GM10266 (cell line): ENCODE results near the gene GSDMA.

Experiments
- DNase-seq: peaks from one replicate; pipeline ENCODE4 v3.0.0; 2012; ENCODE audit errors: extremely low spot score
- TF ChIP-seq, protein P1 (sequence below): IDR thresholded peaks from 2 replicates; pipeline ENCODE4 v1.5.1; 2012; ENCODE audit warnings: mild to moderate bottlenecking, low read depth; ENCODE audit not compliant: control insufficient read depth, insufficient read depth; ENCODE audit errors: missing control alignments

GSDMA gene

DNA sequence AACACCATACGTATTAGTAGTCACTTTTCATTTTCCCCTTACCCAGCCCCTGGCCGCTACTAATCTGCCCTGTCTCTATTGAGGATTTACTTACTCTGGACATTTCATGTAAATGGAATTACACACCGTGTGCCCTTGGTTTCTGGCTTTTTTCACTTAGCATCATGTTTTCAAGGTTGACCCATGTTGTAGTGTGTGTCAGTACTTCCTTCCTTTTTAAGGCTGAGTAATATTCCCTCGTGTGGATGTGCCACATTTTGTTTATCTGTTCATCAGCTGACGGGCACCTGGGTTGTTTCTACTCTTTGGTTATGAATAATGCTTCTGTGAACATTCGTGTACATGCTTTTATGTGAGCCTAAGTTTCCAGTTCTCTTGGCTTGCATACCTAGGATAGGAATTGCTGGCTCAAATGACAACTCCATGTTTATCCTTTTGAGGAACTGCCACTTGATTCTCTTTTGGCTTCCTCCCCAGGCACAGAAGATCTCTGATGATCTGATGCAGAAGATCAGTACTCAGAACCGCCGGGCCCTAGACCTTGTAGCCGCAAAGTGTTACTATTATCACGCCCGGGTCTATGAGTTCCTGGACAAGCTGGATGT lies 25.5 kb downstream of the GSDMA start:
- DNase-seq: no peak
- TF ChIP-seq, protein P1, sequence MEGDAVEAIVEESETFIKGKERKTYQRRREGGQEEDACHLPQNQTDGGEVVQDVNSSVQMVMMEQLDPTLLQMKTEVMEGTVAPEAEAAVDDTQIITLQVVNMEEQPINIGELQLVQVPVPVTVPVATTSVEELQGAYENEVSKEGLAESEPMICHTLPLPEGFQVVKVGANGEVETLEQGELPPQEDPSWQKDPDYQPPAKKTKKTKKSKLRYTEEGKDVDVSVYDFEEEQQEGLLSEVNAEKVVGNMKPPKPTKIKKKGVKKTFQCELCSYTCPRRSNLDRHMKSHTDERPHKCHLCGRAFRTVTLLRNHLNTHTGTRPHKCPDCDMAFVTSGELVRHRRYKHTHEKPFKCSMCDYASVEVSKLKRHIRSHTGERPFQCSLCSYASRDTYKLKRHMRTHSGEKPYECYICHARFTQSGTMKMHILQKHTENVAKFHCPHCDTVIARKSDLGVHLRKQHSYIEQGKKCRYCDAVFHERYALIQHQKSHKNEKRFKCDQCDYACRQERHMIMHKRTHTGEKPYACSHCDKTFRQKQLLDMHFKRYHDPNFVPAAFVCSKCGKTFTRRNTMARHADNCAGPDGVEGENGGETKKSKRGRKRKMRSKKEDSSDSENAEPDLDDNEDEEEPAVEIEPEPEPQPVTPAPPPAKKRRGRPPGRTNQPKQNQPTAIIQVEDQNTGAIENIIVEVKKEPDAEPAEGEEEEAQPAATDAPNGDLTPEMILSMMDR: no peak

DNA sequence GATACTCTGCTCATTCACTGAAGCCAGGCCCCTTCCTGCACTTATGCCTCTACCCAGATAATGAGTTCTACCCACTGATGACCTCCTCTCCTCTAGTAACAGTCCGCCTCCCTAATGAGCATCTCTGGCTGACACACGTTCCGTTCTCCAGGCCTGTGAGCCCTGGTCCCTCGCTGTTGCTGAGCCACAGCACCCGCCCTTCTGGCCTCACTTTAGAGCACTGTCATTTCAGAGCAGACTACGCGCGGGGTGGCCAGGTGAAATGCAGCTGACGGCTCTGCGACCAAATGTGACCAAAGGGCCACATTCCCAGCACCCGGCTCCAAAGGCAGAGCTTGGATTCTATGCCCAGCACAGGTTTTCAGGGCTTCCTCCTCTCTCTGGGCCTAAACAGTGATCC lies 31.6 kb downstream of the GSDMA start:
- TF ChIP-seq, protein P1: no peak
- DNase-seq: no peak

DNA sequence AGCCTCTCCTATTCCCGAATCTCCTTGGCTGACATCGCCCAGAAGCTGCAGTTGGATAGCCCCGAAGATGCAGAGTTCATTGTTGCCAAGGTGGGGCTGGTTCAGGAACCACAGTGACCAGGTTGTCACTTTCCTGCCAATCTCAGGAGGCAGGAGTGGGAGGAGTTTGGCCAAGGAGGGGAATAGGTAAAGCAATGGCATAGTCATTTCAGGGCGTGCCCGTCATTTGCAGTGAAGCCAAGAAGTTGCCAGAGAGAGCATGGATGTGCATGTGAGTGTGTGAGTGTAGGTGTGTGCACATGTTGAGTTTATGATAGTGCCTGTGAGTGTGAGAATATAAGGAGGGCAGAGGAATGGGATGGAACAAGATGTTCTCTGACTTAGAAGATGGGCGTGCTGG lies 32.6 kb downstream of the GSDMA start:
- TF ChIP-seq, protein P1: no peak
- no peak for DNase-seq

DNA sequence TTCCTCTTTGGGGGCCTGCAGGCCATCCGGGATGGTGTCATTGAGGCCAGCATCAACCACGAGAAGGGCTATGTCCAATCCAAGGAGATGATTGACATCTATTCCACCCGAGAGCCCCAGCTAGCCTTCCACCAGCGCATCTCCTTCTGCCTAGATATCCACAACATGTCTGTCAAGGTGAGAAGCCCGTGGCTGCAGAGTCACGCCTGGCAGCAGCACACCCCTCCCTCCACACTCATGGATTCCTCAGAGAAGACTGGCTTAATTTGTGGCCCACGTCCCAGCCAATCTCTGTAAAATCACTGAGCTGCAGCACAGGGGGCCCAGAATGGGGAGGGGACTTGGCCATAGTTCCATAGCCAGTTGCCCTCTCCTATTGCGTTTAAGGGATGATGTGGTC lies 33.4 kb downstream of the GSDMA start:
- no peak for DNase-seq
- TF ChIP-seq, protein P1: no peak

DNA sequence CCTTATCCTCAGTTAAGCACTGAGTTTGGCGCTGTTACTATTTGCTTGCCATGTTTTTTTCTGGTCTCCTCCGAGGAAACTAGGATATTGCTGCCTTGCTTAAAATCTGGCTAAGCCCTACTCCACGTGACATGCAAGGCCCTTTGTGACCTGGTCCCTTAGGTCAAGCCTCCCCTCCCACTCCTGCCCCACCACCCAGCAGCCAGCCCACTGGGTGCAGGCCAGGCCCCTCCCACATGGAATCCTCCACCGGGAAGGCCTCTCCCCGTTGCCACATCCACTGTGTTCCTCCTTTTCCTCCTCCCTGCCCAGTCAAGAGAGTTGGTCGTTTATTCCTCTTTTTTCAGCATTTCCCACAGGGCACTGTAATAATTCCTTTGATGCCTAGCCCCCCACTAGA lies 34.0 kb downstream of the GSDMA start:
- TF ChIP-seq, protein P1: no peak
- no peak for DNase-seq

DNA sequence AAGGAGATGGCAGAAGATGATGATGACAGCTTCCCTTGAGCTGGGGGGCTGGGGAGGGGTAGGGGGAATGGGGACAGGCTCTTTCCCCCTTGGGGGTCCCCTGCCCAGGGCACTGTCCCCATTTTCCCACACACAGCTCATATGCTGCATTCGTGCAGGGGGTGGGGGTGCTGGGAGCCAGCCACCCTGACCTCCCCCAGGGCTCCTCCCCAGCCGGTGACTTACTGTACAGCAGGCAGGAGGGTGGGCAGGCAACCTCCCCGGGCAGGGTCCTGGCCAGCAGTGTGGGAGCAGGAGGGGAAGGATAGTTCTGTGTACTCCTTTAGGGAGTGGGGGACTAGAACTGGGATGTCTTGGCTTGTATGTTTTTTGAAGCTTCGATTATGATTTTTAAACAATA lies 34.7 kb downstream of the GSDMA start:
- DNase-seq: no peak
- TF ChIP-seq, protein P1: no peak

DNA sequence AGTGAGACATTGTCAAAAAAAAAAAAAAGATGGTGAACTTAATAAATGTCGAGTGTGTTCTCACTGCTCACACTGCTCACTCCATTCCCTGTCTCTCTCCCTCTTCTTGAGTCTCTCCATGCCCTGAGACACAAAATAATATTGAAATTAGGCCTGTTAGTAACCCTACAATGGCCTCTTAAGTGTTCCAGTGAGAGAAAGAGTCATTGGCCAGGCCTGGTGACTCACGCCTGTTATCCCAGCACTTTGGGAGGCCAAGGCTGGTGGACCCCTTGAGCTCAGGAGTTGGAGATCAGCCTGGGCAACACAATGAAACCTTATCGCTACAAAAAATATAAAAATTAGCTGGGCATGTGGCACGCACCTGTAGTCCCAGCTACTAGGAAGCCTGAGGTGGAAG lies 36.3 kb downstream of the GSDMA start:
- TF ChIP-seq, protein P1: no peak

More for the DNA sequence above, 36.3 kb downstream of the GSDMA start:
- DNase-seq: no peak
